ENCODE data around the gene C1RL.

Gene C1RL

DNA sequence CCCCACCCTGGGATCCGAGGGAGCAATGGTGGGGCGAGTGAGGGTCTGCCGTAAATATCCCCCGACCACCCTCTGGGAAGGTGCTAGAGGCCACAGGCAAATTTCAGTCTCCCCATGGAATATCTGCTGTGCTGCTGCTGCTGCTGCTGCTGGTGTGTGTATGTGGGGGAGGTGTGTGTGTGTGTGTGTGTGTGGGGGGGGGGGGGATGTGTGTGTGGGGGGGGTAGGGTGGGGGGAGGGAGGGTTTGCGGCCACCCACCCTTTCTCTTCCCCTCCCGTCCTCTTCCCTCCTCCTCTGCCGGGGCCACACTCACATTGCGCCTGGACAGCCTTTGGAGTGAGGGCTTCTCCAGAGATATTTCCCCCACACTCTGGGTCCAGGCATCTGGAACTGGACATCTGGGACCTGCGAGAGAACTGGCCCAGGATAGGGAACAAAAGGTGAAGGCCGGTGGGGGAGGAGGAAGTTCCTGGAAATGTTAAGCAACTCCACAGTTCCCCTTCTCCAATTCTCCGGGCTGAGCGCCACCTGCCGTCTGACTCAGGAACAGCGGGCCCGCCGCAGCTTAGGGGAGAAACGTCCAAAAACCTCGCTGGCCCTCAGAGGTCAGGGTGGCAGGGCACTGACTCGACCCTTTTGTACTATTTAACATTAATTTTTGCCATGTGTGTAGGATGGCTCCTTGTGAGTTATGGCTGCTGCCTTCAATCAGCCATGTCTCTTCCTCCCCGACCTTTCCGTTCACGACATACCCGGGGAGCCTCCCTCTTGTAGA, at the start of gene C1RL:
C1RL (minus strand) TSS at position 419 of the 776 bp plus-strand sequence; CDS start at position 385, 34 bp downstream.
- DNase-seq (ENCODE audit: low read depth) = peak; percentile 84

DNA sequence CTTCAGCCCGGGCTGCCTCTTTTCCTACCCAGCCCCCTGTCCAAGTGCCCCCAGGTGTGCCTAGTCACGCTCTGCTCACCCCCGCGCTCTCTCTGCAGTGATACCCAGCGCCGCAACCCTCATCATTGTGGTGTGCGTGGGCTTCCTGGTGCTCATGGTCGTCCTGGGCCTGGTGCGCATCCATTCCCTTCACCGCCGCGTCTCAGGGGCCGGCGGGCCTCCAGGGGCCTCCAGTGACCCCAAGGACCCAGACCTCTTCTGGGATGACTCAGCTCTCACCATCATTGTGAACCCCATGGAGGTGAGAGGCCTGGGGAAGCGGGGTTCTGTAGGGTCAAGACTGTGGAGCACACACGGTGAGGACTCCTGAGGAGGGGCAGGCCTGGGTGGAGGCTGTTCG, 48.4 kb upstream of the C1RL start:
- DNase-seq (ENCODE audit: low read depth) = no peak

DNA sequence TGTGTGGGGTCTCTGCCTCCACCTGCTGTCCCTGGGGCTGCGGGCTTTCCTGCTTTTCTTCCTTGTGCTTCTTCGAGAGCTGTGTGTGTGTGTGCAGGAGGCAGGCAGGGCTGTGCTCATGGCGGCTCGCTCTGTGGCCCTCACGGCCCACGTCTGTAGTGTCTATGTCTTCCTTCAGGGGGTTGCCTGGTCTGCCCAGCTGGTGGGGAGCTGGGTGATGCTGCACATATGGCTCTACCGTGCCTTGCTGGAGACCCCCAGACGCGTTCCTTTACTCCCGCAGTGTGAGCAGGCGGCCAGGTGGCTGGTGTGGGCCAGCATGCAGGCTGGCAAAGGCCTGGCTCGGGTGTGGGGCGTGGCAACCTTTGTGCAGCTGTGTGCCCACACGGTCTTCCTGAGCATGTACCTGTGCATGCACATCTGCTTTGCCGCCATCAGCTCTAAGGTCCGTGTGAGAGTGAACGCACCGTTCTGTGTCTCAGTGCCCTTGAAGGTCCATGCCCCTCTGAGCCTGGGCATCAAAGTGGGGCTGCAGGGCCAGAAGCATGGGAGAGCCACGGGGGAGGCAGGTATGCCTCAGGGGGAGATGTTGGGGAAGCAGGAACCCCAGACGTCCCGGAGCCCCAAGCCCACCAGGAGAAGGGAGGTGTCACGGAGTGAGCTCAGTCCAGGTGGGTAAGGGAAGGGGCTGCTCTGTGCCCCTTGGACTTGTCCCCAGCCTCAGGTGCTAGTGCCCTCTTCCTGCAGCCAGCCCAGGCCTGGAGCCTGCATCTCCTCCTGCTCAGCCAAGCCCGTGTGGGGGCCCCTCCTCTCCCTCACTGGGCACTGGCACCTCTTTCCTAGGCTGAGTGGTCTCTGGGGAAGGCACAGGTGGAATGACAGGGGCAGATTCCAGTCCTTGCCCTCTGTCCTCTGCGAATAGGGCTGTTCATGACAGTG, 47.5 kb upstream of the C1RL start:
- no peak for DNase-seq (ENCODE audit: low read depth)

GRCh38 chr12:7155471-7156034, 46.5 kb upstream of the C1RL start:
- no peak for DNase-seq (ENCODE audit: low read depth)

- no peak for DNase-seq (ENCODE audit: low read depth)
These were observed 46.0 kb upstream of the C1RL start for GRCh38 chr12:7154901-7155470.

DNA sequence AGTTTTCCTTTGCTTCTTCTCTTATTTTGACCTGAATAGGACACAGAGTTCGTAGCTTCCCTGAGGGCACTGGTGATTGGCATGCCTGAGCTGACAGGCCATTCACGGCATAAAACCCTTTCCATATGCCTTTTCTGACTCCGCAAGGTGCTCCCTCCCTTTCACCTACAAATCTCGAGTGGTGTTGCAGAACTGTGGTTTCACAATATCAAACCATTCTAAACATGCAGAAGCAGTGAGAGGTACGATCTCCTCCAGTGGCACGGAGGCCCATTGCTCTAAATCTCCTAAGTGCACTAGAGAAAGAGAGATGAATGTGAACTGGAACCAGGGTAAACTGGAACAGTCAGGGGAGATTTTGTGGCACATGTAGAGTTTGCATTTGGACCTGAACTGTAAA, 45.0 kb upstream of the C1RL start:
- no peak for DNase-seq (ENCODE audit: low read depth)

GRCh38 chr12:7152818-7153217, 43.8 kb upstream of the C1RL start:
- no peak for DNase-seq (ENCODE audit: low read depth)

- no peak for DNase-seq (ENCODE audit: low read depth)
These were observed 42.5 kb upstream of the C1RL start for GRCh38 chr12:7151532-7151931.

- no peak for DNase-seq (ENCODE audit: low read depth)
These were observed 41.8 kb upstream of the C1RL start for GRCh38 chr12:7150841-7151240.

DNA sequence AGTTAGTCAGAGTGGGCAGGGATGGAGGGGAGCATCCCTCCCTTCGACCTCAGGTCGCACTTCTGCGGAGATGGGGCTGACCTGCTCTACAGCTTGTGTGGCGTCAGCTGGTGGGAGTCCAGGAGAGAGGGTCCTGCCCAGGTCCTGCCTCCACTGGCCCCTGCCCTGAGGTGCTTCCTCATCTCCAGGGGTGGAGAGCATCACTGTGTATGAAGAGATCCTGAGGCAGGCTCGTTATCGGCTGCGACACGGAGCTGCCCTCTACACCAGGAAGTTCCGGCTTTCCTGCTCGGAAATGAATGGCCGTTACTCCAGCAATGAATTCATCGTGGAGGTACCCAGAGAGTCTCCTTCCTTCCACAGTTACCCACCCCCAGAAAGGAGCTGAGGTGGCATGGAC, 41.3 kb upstream of the C1RL start:
- no peak for DNase-seq (ENCODE audit: low read depth)

- DNase-seq (ENCODE audit: low read depth) = no peak
These were observed 37.9 kb upstream of the C1RL start for GRCh38 chr12:7146906-7147305.

DNA sequence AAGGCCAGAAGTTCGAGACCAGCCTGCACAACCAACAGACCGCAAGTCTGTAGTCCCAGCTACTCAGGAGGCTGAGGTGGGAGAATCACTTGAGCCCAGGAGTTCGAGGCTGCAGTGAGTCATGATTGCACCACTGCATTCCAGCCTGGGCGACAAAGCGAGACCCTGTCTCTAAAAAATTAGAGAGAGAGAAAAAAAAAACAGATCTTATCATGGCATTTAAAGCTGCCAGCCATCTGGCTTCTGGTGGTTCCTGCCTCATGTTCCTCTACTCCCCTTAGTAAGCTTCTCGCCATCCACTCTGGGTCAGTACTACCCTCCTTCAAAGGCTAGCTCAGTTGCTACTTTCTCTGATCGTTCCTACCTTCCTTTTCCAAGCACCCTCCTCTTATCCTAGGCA, 37.2 kb upstream of the C1RL start:
- DNase-seq (ENCODE audit: low read depth) = no peak

DNA sequence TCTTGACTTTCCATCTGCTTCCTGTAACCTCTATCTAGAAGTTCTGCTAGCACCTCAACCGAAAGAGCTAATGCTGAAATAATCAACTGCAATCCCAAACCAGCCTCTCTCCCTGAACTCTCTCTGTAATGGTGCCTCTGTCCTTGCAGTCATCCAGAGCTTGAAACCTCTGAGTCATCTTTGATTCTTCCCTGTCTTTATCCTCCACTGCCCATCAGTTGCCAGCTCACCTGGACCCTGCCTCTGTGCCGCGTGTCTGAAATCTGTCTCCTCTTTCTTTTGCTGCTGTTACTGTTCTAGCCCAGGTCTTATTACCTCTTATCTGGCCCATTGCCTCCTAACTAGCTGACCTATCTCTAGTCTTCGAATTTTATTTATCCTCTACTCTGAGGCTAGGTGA, 36.7 kb upstream of the C1RL start:
- no peak for DNase-seq (ENCODE audit: low read depth)

- no peak for DNase-seq (ENCODE audit: low read depth)
These were observed 35.6 kb upstream of the C1RL start for GRCh38 chr12:7144414-7145120.

- DNase-seq (ENCODE audit: low read depth) = no peak
These were observed 34.5 kb upstream of the C1RL start for GRCh38 chr12:7143564-7143963.

DNA sequence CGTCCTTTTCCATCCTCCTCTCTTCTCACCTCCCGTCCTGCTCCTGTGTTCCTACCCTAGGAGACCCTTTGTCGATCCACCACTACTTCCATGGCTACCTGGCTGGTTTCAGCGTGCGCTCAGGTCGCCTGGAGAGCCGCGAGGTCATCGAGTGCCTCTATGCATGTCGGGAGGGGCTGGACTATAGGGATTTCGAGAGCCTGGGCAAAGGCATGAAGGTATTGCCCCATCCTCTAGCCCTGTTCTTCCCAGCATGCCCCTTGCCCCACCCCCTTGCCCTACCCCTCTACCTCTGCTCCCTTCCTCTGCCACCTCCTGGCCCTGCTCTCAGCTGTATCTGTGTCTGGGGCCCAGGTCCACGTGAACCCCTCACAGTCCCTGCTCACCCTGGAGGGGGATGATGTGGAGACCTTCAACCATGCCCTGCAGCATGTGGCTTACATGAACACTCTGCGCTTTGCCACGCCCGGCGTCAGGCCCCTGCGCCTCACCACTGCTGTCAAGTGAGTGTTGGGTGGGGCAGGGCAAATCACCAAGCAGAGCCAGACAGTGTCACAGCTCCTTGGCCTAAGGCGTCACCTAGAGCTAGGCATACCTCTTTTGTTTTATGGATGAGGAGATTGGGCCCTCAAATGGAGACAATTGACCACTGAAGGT, 33.9 kb upstream of the C1RL start:
- DNase-seq (ENCODE audit: low read depth) = no peak

- DNase-seq (ENCODE audit: low read depth) = no peak
These were observed 33.1 kb upstream of the C1RL start for GRCh38 chr12:7142056-7142644.

DNA sequence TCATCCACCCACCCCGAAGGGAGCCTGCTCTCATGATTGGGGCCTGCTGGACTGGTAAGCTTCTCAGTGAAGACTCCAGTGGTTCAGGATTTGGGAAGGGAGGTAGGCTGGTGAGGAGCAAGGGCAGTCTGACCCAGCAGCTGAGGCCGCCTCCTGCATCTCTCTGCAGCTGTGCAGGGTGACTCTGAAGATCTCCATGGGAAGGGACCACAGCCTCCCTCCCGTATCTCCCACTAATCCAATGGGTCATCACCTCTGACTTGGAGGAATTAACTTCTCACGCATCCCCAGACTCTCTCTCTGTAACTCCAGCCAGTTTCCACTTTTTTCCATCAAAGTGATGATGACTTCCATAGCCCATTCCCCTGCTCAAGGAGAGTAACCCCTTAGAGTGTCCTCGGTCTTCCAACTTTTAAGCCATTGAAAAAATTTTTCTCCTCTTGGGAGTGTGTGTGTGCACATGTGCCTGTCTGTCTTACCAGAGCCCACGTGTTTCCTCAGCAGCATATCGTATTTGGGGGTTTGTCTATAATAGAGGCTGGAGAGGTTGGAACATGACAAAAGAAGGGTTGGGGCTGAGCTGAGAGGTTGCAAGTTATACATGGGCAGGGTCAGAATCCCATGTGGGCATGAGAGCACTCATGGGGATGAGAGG, 32.5 kb upstream of the C1RL start:
- DNase-seq (ENCODE audit: low read depth) = no peak

DNA sequence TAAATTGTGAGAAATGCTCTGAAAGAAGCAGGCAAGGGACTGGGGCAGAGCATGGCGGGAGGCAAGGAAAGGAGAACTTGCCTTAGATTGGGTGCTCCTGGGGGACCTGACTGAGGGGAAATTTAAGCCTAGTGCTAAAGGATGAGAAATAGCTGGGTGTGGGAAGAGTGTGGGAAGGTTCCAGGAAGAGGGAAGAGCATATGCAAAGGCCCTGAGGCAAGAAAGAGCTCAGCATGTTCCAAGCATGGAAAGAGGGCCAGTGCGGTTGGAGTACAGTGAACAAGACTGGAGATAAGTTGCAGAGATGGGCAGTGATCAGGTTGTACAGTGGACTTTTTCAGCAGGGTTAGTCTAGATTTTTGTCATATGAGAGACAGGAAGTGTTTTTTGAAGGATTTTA, 30.2 kb upstream of the C1RL start:
- no peak for DNase-seq (ENCODE audit: low read depth)

DNA sequence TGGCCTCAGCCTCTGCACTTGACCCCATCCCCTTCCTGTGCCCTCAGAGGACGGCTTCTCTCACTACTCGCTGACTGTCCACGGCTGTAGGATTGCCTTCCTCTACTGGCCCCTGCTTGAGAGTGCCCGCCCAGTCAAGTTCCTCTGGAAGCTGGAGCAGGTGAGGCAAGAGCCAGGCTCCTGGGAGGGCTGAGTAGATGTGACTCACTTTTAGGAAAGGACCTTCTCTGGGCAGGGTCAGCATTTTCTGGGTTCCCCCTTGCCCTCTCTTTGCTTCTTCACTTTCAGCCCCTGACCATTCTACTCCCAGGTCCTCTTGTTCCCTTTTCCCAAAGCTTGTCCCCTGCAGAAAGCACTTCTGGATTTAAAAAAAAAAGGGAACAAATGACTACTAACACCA, 28.9 kb upstream of the C1RL start:
- no peak for DNase-seq (ENCODE audit: low read depth)
